ENCODE results near the gene NAT9. TPM values are rescaled to one million over a fixed set of nuclear protein-coding genes. Genes with fewer than 3 reads are reported as not detected.

Gene NAT9
- total RNA-seq, 1 experiment from 2014 or later = 63.5 TPM

DNA sequence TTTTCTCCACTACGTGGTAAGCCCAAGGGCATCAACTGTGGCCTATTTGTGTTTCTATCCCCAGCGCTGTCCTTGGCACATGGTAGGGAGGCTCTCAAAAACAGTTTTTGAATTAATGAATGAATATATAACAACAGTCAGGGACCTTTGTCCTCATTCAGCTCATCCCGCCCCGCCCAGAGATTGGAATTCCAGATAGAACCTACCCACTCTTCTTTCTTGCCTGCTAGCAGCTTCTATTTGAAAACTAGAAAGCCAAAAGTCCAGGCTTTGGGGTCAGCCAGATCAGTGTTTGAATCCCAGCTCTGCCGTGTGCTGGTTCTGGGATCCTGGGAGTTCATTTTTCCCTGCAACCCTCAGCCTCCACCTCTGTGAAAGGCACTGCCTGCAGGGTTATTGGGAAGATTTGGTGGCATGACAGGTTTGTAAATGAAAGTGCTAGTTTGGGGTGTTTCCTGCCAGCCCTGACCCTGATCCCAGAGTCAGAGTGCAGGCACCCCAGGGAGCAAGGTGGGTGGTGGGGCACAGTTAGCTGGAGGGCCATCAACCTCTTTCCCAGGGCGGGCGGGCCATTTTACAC, 23.2 kb downstream of the NAT9 start:
- no peak overlapping the region for H3K4me2 ChIP-seq (ENCODE audit: insufficient read depth, insufficient read length, low read length)
- H4K5ac ChIP-seq (ENCODE audit: insufficient read length, low read depth, low read length) = no peak overlapping the region
- DNase-seq = no peak
- Mint-ChIP-seq H3K27ac (peak overlapping the region in 2 of 3 experiments; percentile 31 to 65; a peak in 1 of 7 replicates), H3K36me3 (ENCODE audit: insufficient read depth in 1 of 3, low read depth in 3 of 3) (peaks cover 12 to 24% (median 20%) of the 10 kb centered on the region in 3 experiments), H3K4me3 (peak overlapping the region in 1 of 2 experiments; percentile 54; a peak in 2 of 5 replicates), H3K4me1 (peaks cover 40 to 56% of the 10 kb centered on the region in 2 experiments), H3K27me3 (ENCODE audit: low read depth) (peaks cover 2% of the 10 kb centered on the region), H3K9me3 (no peaks in the 10 kb centered on the region)
- H2BK12ac ChIP-seq (ENCODE audit: insufficient read length, low read depth, low read length) = no peak overlapping the region
- H3K79me1 ChIP-seq (ENCODE audit: insufficient read depth, low read depth, low read length, poor library complexity, severe bottlenecking) = peaks cover 11% of the 10 kb centered on the region
- H3K27ac ChIP-seq (ENCODE audit: insufficient read length, low read depth, low read length) = no peak overlapping the region
- H4K91ac ChIP-seq (ENCODE audit: insufficient read length, low read depth, low read length) = no peak overlapping the region
- H3K23ac ChIP-seq (ENCODE audit: insufficient read length, low read depth, low read length) = no peak overlapping the region
- no peak overlapping the region for H3K14ac ChIP-seq (ENCODE audit: insufficient read depth, low read length)
- TF ChIP-seq, protein P1, sequence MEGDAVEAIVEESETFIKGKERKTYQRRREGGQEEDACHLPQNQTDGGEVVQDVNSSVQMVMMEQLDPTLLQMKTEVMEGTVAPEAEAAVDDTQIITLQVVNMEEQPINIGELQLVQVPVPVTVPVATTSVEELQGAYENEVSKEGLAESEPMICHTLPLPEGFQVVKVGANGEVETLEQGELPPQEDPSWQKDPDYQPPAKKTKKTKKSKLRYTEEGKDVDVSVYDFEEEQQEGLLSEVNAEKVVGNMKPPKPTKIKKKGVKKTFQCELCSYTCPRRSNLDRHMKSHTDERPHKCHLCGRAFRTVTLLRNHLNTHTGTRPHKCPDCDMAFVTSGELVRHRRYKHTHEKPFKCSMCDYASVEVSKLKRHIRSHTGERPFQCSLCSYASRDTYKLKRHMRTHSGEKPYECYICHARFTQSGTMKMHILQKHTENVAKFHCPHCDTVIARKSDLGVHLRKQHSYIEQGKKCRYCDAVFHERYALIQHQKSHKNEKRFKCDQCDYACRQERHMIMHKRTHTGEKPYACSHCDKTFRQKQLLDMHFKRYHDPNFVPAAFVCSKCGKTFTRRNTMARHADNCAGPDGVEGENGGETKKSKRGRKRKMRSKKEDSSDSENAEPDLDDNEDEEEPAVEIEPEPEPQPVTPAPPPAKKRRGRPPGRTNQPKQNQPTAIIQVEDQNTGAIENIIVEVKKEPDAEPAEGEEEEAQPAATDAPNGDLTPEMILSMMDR (conservative IDR thresholded peaks at IDR 0.05) = no peak
- H3K9me3 ChIP-seq (ENCODE audit: control insufficient read depth, low read depth, low read length) = no peaks in the 10 kb centered on the region
- H2AK5ac ChIP-seq (ENCODE audit: insufficient read length, low read length) = no peak overlapping the region
- H3K18ac ChIP-seq (ENCODE audit: insufficient read length, low read depth, low read length) = no peak overlapping the region
- no peak overlapping the region for H3T11ph ChIP-seq (ENCODE audit: low read length)
- WGBS (ENCODE audit: extremely low coverage, insufficient read length, low lambda C conversion rate) = no CpG with 5 or more reads among the region's 7 CpGs
- H3K9ac ChIP-seq (ENCODE audit: extremely low read depth, insufficient read length, low read length) = no peak overlapping the region
- H2BK5ac ChIP-seq (ENCODE audit: insufficient read length, low read length) = no peak overlapping the region
- H2BK15ac ChIP-seq (ENCODE audit: low read depth, low read length) = no peak overlapping the region
- H3K4me1 ChIP-seq (ENCODE audit: insufficient read depth, low read length) = no peaks in the 10 kb centered on the region; the same call in 1 of the 2 replicates
- H4K20me1 ChIP-seq (ENCODE audit: control insufficient read depth, insufficient read depth, insufficient read length) = no peaks in the 10 kb centered on the region
- H2BK20ac ChIP-seq (ENCODE audit: low read depth, low read length, poor library complexity, severe bottlenecking) = no peak overlapping the region
- H3K79me2 ChIP-seq (ENCODE audit: insufficient read depth, low read length) = peaks cover 10% of the 10 kb centered on the region; the same call in 1 of the 2 replicates
- no peak overlapping the region for H3K56ac ChIP-seq (ENCODE audit: insufficient read length, low read depth, low read length)
- H3K27me3 ChIP-seq (ENCODE audit: insufficient read depth, low read length) = no peaks in the 10 kb centered on the region
- no peak overlapping the region for H4K8ac ChIP-seq (replicated peaks; ENCODE audit: insufficient read length, low read depth, low read length)
- no peak overlapping the region for H3K4ac ChIP-seq (ENCODE audit: low read depth, low read length)
- peaks cover 9% of the 10 kb centered on the region for H3K23me2 ChIP-seq (ENCODE audit: insufficient read length, low read depth, low read length, poor library complexity, severe bottlenecking)
- no peak overlapping the region for H2AFZ ChIP-seq (ENCODE audit: low read length)
- H2BK120ac ChIP-seq (ENCODE audit: low read depth, low read length, poor library complexity, severe bottlenecking) = no peak overlapping the region
